HepG2 (cell line): ENCODE data around the gene VAV2. TPM values are rescaled to one million over a fixed set of nuclear protein-coding genes. Genes with fewer than 3 reads are reported as not detected.

Source experiments
- ATAC-seq: fragments of 200-7000 bp; cut with Tn5 transposase; 3 replicates; pipeline ENCODE4 v1.9.1; 2020; ENCODE audit warnings: mild to moderate bottlenecking, moderate library complexity
- BruUV-seq: library from RNA; stranded (reverse); fragments of 400-500 nt; replicated peaks from 2 replicates; lab custom pipeline; 2021; lab: Mats Ljungman, UMichigan
- CTCF ChIA-PET: fragments of 300-600 bp; formaldehyde crosslinking; extraction: SDS; loops from one replicate; lab custom pipeline; 2021; ENCODE audit warnings: low total read pairs, inconsistent platforms, low intra/inter-chr PET ratio; lab: Yijun Ruan, JAX
- POLR2A ChIA-PET: fragments of 350-600 bp; sonication (Branson Sonifier 250); formaldehyde crosslinking; loops from one replicate; lab custom pipeline; 2020; ENCODE audit warnings: antibody characterized with exemption, inconsistent platforms; lab: Yijun Ruan, JAX
- DNase-seq: peaks from one replicate; pipeline ENCODE4 v3.0.0-alpha.2; 2015; ENCODE audit warnings: low spot score
- FAIRE-seq: peaks from 3 replicates; lab custom pipeline; 2011; peaks lifted over from hg19 to GRCh38; lab: Jason Lieb, UNC
- H2AFZ ChIP-seq: one replicate; pipeline ENCODE4 v1.6.1; 2011; ENCODE audit warnings: low read length, inconsistent platforms
- H3K27ac ChIP-seq: fragments of 300-600 bp; 3 replicates; pipeline ENCODE4 v1.8.0; 2011; ENCODE audit warnings: mixed run types, mild to moderate bottlenecking, mixed read lengths, low read length, inconsistent platforms; ENCODE audit not compliant: insufficient read depth; ENCODE audit errors: extremely low read length
- H3K27me3 ChIP-seq, 2 experiments: fragments of 200-600 bp in 1 of 2; 2 replicates in 1 of 2; 3 replicates in 1 of 2; pipeline versions ENCODE4 v1.6.0 to v1.8.0; 2011; ENCODE audit warnings: low read length in 2 of 2, mild to moderate bottlenecking in 2 of 2, moderate library complexity in 2 of 2, inconsistent platforms in 1 of 2; ENCODE audit not compliant: insufficient read depth in 2 of 2, control insufficient read depth in 1 of 2
- H3K36me3 ChIP-seq, 2 experiments: fragments of 200-600 bp in 1 of 2; replicated peaks in 1 of 2; 2 replicates in 1 of 2; 3 replicates in 1 of 2; pipeline versions ENCODE4 v1.5.1 to v1.8.0; 2011; ENCODE audit warnings: low read length in 2 of 2, inconsistent platforms in 1 of 2; ENCODE audit not compliant: insufficient read depth in 2 of 2, control insufficient read depth in 1 of 2
- H3K4me1 ChIP-seq: 2 replicates; pipeline ENCODE4 v1.5.1; 2012; ENCODE audit warnings: low read length, inconsistent platforms; ENCODE audit not compliant: insufficient read depth
- H3K4me2 ChIP-seq: 2 replicates; pipeline ENCODE4 v1.6.0; 2011; ENCODE audit warnings: low read depth, low read length, inconsistent platforms
- H3K4me3 ChIP-seq, 3 experiments: fragments of 200-600 bp in 1 of 3; sonication (generic), shearing (Covaris generic) in 1 of 3; replicated peaks in 1 of 3; 2 replicates each; pipeline ENCODE4 v1.5.1; 2011 to 2016; ENCODE audit warnings: low read length in 3 of 3, inconsistent platforms in 2 of 3, low read depth in 2 of 3, mild to moderate bottlenecking in 2 of 3, control low read depth in 1 of 3, mixed read lengths in 1 of 3; ENCODE audit not compliant: insufficient read depth in 1 of 3
- H3K79me2 ChIP-seq: one replicate; pipeline ENCODE4 v1.6.1; 2011; ENCODE audit warnings: low read length, inconsistent platforms; ENCODE audit not compliant: insufficient read depth
- H3K9ac ChIP-seq: 2 replicates; pipeline ENCODE4 v1.6.0; 2011; ENCODE audit warnings: mild to moderate bottlenecking, low read depth, low read length, inconsistent platforms; ENCODE audit not compliant: insufficient read depth
- H3K9me3 ChIP-seq: 2 replicates; pipeline ENCODE4 v1.5.1; 2012; ENCODE audit warnings: mild to moderate bottlenecking, low read length
- H4K20me1 ChIP-seq: 2 replicates; pipeline ENCODE4 v1.6.0; 2011; ENCODE audit warnings: inconsistent platforms, mild to moderate bottlenecking, low read length, moderate library complexity; ENCODE audit not compliant: insufficient read depth
- AFF4 ChIP-seq: sonication (generic); formaldehyde crosslinking; IDR thresholded peaks from 2 replicates; pipeline ENCODE4 v1.4.0; 2020; ENCODE audit warnings: missing genetic modification reagents
- AGO2 ChIP-seq: fragments of 200-400 bp; formaldehyde crosslinking; optimal IDR thresholded peaks from 2 replicates; pipeline ENCODE3; 2017; ENCODE audit warnings: mild to moderate bottlenecking, low read depth, low read length, moderate library complexity
- AKAP8 ChIP-seq: sonication (generic); formaldehyde crosslinking; IDR thresholded peaks from 2 replicates; pipeline ENCODE4 v1.5.1; 2020; ENCODE audit warnings: mild to moderate bottlenecking, missing genetic modification reagents
- ARNT ChIP-seq: fragments of 450-650 bp; IDR thresholded peaks from 2 replicates; pipeline ENCODE4 v1.6.1; 2017
- ATF4 ChIP-seq, 2 experiments: fragments of 450-650 bp in 1 of 2; sonication (generic) in 1 of 2; formaldehyde crosslinking; IDR thresholded peaks; 2 replicates each; pipeline versions ENCODE4 v1.5.0 to v1.8.0; 2020 to 2022; ENCODE audit warnings: mild to moderate bottlenecking in 1 of 2, missing genetic modification reagents in 1 of 2
- POLR2G ChIP-seq: fragments of 200-400 bp; formaldehyde crosslinking; IDR thresholded peaks from 2 replicates; pipeline ENCODE4 v1.6.1; 2018; ENCODE audit warnings: mild to moderate bottlenecking, low read depth, low read length, moderate library complexity
- REXO4 ChIP-seq: sonication (generic); formaldehyde crosslinking; IDR thresholded peaks from 2 replicates; pipeline ENCODE4 v1.8.0; 2022; ENCODE audit warnings: missing genetic modification reagents, mild to moderate bottlenecking, borderline replicate concordance
- ZBTB38 ChIP-seq: sonication (generic); formaldehyde crosslinking; IDR thresholded peaks from 2 replicates; pipeline ENCODE4 v1.5.1; 2020; ENCODE audit warnings: mild to moderate bottlenecking, missing genetic modification reagents
- ZBTB7B ChIP-seq: sonication (generic); formaldehyde crosslinking; IDR thresholded peaks from 2 replicates; pipeline ENCODE4 v1.4.0; 2020; ENCODE audit warnings: missing genetic modification reagents
- ZNF510 ChIP-seq: sonication (generic); formaldehyde crosslinking; IDR thresholded peaks from 2 replicates; pipeline ENCODE4 v1.4.0; 2020; ENCODE audit warnings: low read depth, mild to moderate bottlenecking, missing genetic modification reagents
- ZNF562 ChIP-seq: sonication (generic); formaldehyde crosslinking; IDR thresholded peaks from 2 replicates; pipeline ENCODE4 v1.8.0; 2022; ENCODE audit warnings: missing genetic modification reagents, borderline replicate concordance
- ZSCAN20 ChIP-seq: sonication (generic); formaldehyde crosslinking; IDR thresholded peaks from 2 replicates; pipeline ENCODE4 v1.4.0; 2020; ENCODE audit warnings: missing genetic modification reagents, mild to moderate bottlenecking, borderline replicate concordance
- ZSCAN31 ChIP-seq: sonication (generic); formaldehyde crosslinking; IDR thresholded peaks from 2 replicates; pipeline ENCODE4 v1.5.0; 2020; ENCODE audit warnings: low read depth, mild to moderate bottlenecking, missing genetic modification reagents
- WGBS: methylation state at CpG from one replicate; pipeline ENCODE4 v1.1.6; 2017; ENCODE audit warnings: low lambda C conversion rate; 5-methylcytosine and 5-hydroxymethylcytosine counted together
- in situ Hi-C: cut with HindIII; loops from 2 replicates; pipeline ENCODE4 v1.10.0; 2017; ENCODE audit warnings: low pct_unique_long_range_greater_than_20kb; ENCODE audit not compliant: extremely low pct_ligation_motif_present
- intact Hi-C: fragments of 100-400 bp; cut with micrococcal nuclease; formaldehyde crosslinking; loops from one replicate; pipeline ENCODE4 v1.10.0; 2022; ENCODE audit not compliant: unreplicated experiment
- polyA plus RNA-seq, 8 experiments: library from polyadenylated mRNA; depleted of rRNA in 3 of 8; stranded (reverse) in 7 of 8; unstranded in 1 of 8; fragments of >200 nt; fragmentation: Illumina TruSeq in 4 of 8; extraction: Trizol in 4 of 8; gene quantifications; 2 replicates each; pipeline versions ENCODE4 v1.2.1 to v1.2.3, GENCODE V29; 2011 to 2016; ENCODE audit warnings: low read depth in 4 of 8, missing spikeins in 1 of 8, mixed read lengths in 1 of 8; ENCODE audit not compliant: insufficient read depth in 1 of 8
- total RNA-seq, 5 experiments: library from RNA; depleted of rRNA; stranded (reverse); fragments of >200 nt; fragmentation: Illumina TruSeq; extraction: Trizol; gene quantifications; 2 replicates each; pipeline ENCODE4 v1.2.3, GENCODE V29; 2016; ENCODE audit warnings: low read depth in 1 of 5
- TF ChIP-seq, protein P1 (sequence below): sonication (generic); formaldehyde crosslinking; IDR thresholded peaks from 2 replicates; pipeline ENCODE4 v1.4.0; 2020; ENCODE audit warnings: mild to moderate bottlenecking, missing genetic modification reagents

The VAV2 gene
- total and polyA plus RNA-seq, 2 of the 13 experiments (the other 11 are each of a cell fraction or from before 2014, with no cell fraction given), result 22.5 to 22.9 TPM

DNA sequence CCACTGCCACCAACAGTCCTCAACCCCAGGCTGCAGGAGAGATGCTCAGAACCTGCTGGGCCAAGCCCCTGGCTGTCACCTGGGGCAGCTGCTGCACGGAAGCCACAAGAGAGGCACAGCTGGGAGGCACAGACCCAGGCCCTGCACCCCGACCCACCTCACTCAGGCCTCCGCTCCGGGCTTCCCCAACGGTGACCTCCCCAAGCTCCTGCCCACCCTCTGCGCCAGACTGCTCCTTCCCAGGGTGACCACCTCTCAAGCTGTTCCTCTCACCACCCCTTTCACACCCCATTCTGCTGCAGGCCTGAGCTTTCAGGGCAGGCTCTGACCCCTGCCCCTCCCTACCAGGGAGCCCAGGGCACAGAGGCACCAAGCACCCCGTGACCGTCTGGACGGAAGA, 33.0 kb downstream of the VAV2 start:
- Histone ChIP-seq H3K79me2 (peaks cover 82% of the 10 kb centered on the region), H3K27ac (no peak overlapping the region), H3K9me3 (no peaks in the 10 kb centered on the region), H3K4me1 (peaks cover 31% of the 10 kb centered on the region), H4K20me1 (peaks cover 50% of the 10 kb centered on the region), H3K9ac (no peak overlapping the region), H3K4me3 (no peak overlapping the region), H2AFZ (no peak overlapping the region), H3K4me2 (no peak overlapping the region), H3K27me3 (no peaks in the 10 kb centered on the region), H3K36me3 (peaks cover 1 to 2% of the 10 kb centered on the region in 2 experiments; a peak in 3 of 5 replicates)
- no peak for TF ChIP-seq ZNF510 (CRISPR knock-in tag)
- no peak for TF ChIP-seq ZBTB38 (CRISPR knock-in tag)
- peak; percentile 65 for TF ChIP-seq AGO2
- TF ChIP-seq ZSCAN20 (CRISPR knock-in tag), result no peak
- TF ChIP-seq AKAP8 (CRISPR knock-in tag), result 0 out of 2 replicates have a peak, but pooled peaks have one; percentile 20
- no peak for TF ChIP-seq REXO4 (CRISPR knock-in tag)
- TF ChIP-seq ATF4 (CRISPR knock-in tag; IDR thresholded peaks at IDR 0.05), result no peak
- TF ChIP-seq, protein P1, sequence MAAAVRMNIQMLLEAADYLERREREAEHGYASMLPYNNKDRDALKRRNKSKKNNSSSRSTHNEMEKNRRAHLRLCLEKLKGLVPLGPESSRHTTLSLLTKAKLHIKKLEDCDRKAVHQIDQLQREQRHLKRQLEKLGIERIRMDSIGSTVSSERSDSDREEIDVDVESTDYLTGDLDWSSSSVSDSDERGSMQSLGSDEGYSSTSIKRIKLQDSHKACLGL (CRISPR knock-in tag), result no peak
- no peak for TF ChIP-seq ZSCAN31 (CRISPR knock-in tag)
- TF ChIP-seq POLR2G, result no peak
- no peak for TF ChIP-seq ZNF562 (CRISPR knock-in tag)
- no peak for TF ChIP-seq ARNT
- TF ChIP-seq ZBTB7B (CRISPR knock-in tag), result no peak
- no peak for TF ChIP-seq AFF4 (CRISPR knock-in tag)
- WGBS, result 95% methylated on average over 8 of the region's 9 CpGs
- intact Hi-C loops, result no loop called here
- FAIRE-seq, result no peak
- DNase-seq, result no peak
- no peak for ATAC-seq
- ChIA-PET CTCF (no interaction called here), POLR2A (no interaction called here)
- no TSS peak for BruUV-seq
- in situ Hi-C loops, result no loop called here
